NCI-H2196 (cell line): ENCODE results near the gene CSNK2A3.
A peak's percentile ranks its signal among the peaks of the same experiment; 100 is the strongest.
"Not testable (repeated sequence)": the region's sequence is repeated elsewhere in the genome, so short reads cannot be mapped to it uniquely, and the experiment has no call there.

Experiments used
- DNase-seq: peaks from one replicate; lab custom pipeline; 2025; ENCODE audit not compliant: unreplicated experiment; lab: John Stamatoyannopoulos, UW

CSNK2A3 gene

GRCh38 chr11:11380340-11380739, 27.3 kb upstream of the CSNK2A3 start:
- DNase-seq: no peak

- no peak for DNase-seq
Measured at GRCh38 chr11:11379661-11380060, 26.6 kb upstream of the CSNK2A3 start.

- DNase-seq: no peak
Measured at GRCh38 chr11:11378184-11378940, 25.3 kb upstream of the CSNK2A3 start.

- no peak for DNase-seq
Measured at GRCh38 chr11:11374358-11375148, 21.5 kb upstream of the CSNK2A3 start.

GRCh38 chr11:11373934-11374333, 20.9 kb upstream of the CSNK2A3 start:
- DNase-seq: no peak

GRCh38 chr11:11372461-11372860, 19.4 kb upstream of the CSNK2A3 start:
- DNase-seq: no peak

- no peak for DNase-seq
Measured at GRCh38 chr11:11370962-11371303, 17.9 kb upstream of the CSNK2A3 start.

- no peak for DNase-seq
Measured at GRCh38 chr11:11370255-11370961, 17.4 kb upstream of the CSNK2A3 start.

- DNase-seq: no peak
Measured at GRCh38 chr11:11366793-11367192, 13.7 kb upstream of the CSNK2A3 start.

GRCh38 chr11:11363674-11364073, 10.6 kb upstream of the CSNK2A3 start:
- no peak for DNase-seq

- no peak for DNase-seq
Measured at GRCh38 chr11:11359611-11360010, 6.6 kb upstream of the CSNK2A3 start.

- no peak for DNase-seq
Measured at GRCh38 chr11:11356842-11357241, 3.8 kb upstream of the CSNK2A3 start.

- not testable (repeated sequence) for DNase-seq
Measured at GRCh38 chr11:11351851-11352250, 1.2 kb downstream of the CSNK2A3 start.

- no peak for DNase-seq
Measured at GRCh38 chr11:11351042-11351586, 1.9 kb downstream of the CSNK2A3 start.

GRCh38 chr11:11349870-11350337, 3.1 kb downstream of the CSNK2A3 start:
- no peak for DNase-seq

GRCh38 chr11:11349106-11349825, 3.8 kb downstream of the CSNK2A3 start:
- no peak for DNase-seq

- no peak for DNase-seq
Measured at GRCh38 chr11:11348303-11348702, 4.7 kb downstream of the CSNK2A3 start.

- DNase-seq: peak; percentile 63
Measured at GRCh38 chr11:11347592-11347991, 5.5 kb downstream of the CSNK2A3 start.

GRCh38 chr11:11346303-11346702, 6.7 kb downstream of the CSNK2A3 start:
- peak; percentile 46 for DNase-seq

GRCh38 chr11:11345099-11345498, 8.0 kb downstream of the CSNK2A3 start:
- DNase-seq: peak; percentile 65

- no peak for DNase-seq
Measured at GRCh38 chr11:11344045-11344444, 9.0 kb downstream of the CSNK2A3 start.
